ENCODE measurements around the gene ID1.
"Not testable (repeated sequence)": the region's sequence is repeated elsewhere in the genome, so short reads cannot be mapped to it uniquely, and the experiment has no call there.

The ID1 gene

GRCh38 chr20:31573555-31574321, 31.4 kb upstream of the ID1 start:
- peak; percentile 84 for DNase-seq

- not testable (repeated sequence) for DNase-seq
Observed at GRCh38 chr20:31574986-31575385, 30.1 kb upstream of the ID1 start.

- DNase-seq = no peak
Observed at GRCh38 chr20:31576751-31577150, 28.3 kb upstream of the ID1 start.

- no peak for DNase-seq
Observed at GRCh38 chr20:31577194-31577593, 27.9 kb upstream of the ID1 start.

- no peak for DNase-seq
Observed at GRCh38 chr20:31578448-31579138, 26.5 kb upstream of the ID1 start.

GRCh38 chr20:31579245-31579644, 25.8 kb upstream of the ID1 start:
- no peak for DNase-seq

GRCh38 chr20:31579941-31580651, 25.0 kb upstream of the ID1 start:
- not testable (repeated sequence) for DNase-seq

- no peak for DNase-seq
Observed at GRCh38 chr20:31580706-31581105, 24.4 kb upstream of the ID1 start.

GRCh38 chr20:31581391-31581790, 23.7 kb upstream of the ID1 start:
- DNase-seq = no peak

GRCh38 chr20:31587545-31588389, 17.3 kb upstream of the ID1 start:
- peak; percentile 33 for DNase-seq

GRCh38 chr20:31590717-31591225, 14.3 kb upstream of the ID1 start:
- no peak for DNase-seq

GRCh38 chr20:31593221-31594001, 11.7 kb upstream of the ID1 start:
- no peak for DNase-seq

GRCh38 chr20:31594002-31594557, 11.0 kb upstream of the ID1 start:
- DNase-seq = no peak

- no peak for DNase-seq
Observed at GRCh38 chr20:31594558-31595379, 10.3 kb upstream of the ID1 start.

- no peak for DNase-seq
Observed at GRCh38 chr20:31595380-31595653, 9.8 kb upstream of the ID1 start.

GRCh38 chr20:31595654-31596411, 9.3 kb upstream of the ID1 start:
- peak; percentile 33 for DNase-seq

- not testable (repeated sequence) for DNase-seq
Observed at GRCh38 chr20:31596412-31596715, 8.7 kb upstream of the ID1 start.

GRCh38 chr20:31596831-31597480, 8.1 kb upstream of the ID1 start:
- DNase-seq = peak; percentile 75

- DNase-seq = no peak
Observed at GRCh38 chr20:31597481-31597855, 7.6 kb upstream of the ID1 start.

GRCh38 chr20:31602431-31602778, 2.7 kb upstream of the ID1 start:
- DNase-seq = no peak

All from NCI-H774 (cell line).